OCI-LY1 (cell line): ENCODE measurements around the gene MGA.

ENCODE experiments used
- H2AFZ ChIP-seq: fragments of 200-600 bp; sonication (generic), shearing (Covaris generic); 2 replicates; pipeline ENCODE4 v1.6.0; 2014; ENCODE audit warnings: antibody characterized with exemption, mild to moderate bottlenecking, low read length
- H3F3A ChIP-seq: fragments of 200-600 bp; sonication (generic), shearing (Covaris generic); 2 replicates; pipeline ENCODE4 v1.6.0; 2014; ENCODE audit warnings: mild to moderate bottlenecking, antibody characterized with exemption, low read length, moderate library complexity; ENCODE audit not compliant: insufficient read depth
- H3K27ac ChIP-seq: fragments of 200-600 bp; sonication (generic); 2 replicates; pipeline ENCODE4 v1.5.1; 2014; ENCODE audit warnings: low read length, mixed run types, mild to moderate bottlenecking, low read depth; ENCODE audit not compliant: poor library complexity, severe bottlenecking
- H3K27me3 ChIP-seq: fragments of 200-600 bp; sonication (generic); 2 replicates; pipeline ENCODE4 v1.6.0; 2014; ENCODE audit warnings: antibody characterized with exemption, mild to moderate bottlenecking, low read length, moderate library complexity; ENCODE audit not compliant: insufficient read depth
- H3K36me3 ChIP-seq: fragments of 200-600 bp; sonication (generic); 2 replicates; pipeline ENCODE4 v1.6.1; 2014; ENCODE audit warnings: mild to moderate bottlenecking, antibody characterized with exemption, low read length, moderate library complexity, mixed read lengths; ENCODE audit not compliant: insufficient read depth
- H3K4me1 ChIP-seq: fragments of 200-600 bp; sonication (generic); 2 replicates; pipeline ENCODE4 v1.5.1; 2014; ENCODE audit warnings: mild to moderate bottlenecking, low read length, moderate library complexity; ENCODE audit not compliant: insufficient read depth, severe bottlenecking
- H3K4me2 ChIP-seq: fragments of 200-600 bp; sonication (generic), shearing (Covaris generic); 2 replicates; pipeline ENCODE4 v1.6.1; 2014; ENCODE audit warnings: low read length
- H3K4me3 ChIP-seq: fragments of 200-600 bp; sonication (generic); 2 replicates; pipeline ENCODE4 v1.5.1; 2014; ENCODE audit warnings: low read length, low read depth, mild to moderate bottlenecking, mixed read lengths; ENCODE audit not compliant: poor library complexity, severe bottlenecking
- H3K79me2 ChIP-seq: fragments of 200-600 bp; shearing (Covaris generic); 2 replicates; pipeline ENCODE4 v1.6.1; 2016; ENCODE audit warnings: mixed run types, low read length, mixed read lengths; ENCODE audit not compliant: insufficient read depth
- H3K9ac ChIP-seq: fragments of 200-600 bp; sonication (generic), shearing (Covaris generic); 2 replicates; pipeline ENCODE4 v1.6.1; 2014; ENCODE audit warnings: mild to moderate bottlenecking, low read length, mixed read lengths
- H3K9me2 ChIP-seq: fragments of 200-600 bp; sonication (generic), shearing (Covaris generic); 2 replicates; pipeline ENCODE4 v1.6.1; 2014; ENCODE audit warnings: low read depth, mild to moderate bottlenecking, low read length, mixed read lengths
- H3K9me3 ChIP-seq: fragments of 200-600 bp; shearing (Covaris generic); 2 replicates; pipeline ENCODE4 v1.6.1; 2014; ENCODE audit warnings: low read length, mixed read lengths
- H4K20me1 ChIP-seq: fragments of 200-600 bp; sonication (generic), shearing (Covaris generic); 2 replicates; pipeline ENCODE4 v1.6.0; 2016; ENCODE audit warnings: mild to moderate bottlenecking, low read length; ENCODE audit not compliant: insufficient read depth
- CTCF ChIP-seq: fragments of 200-600 bp; sonication (generic), shearing (Covaris generic); IDR thresholded peaks from 2 replicates; pipeline ENCODE4 v1.5.1; 2017; ENCODE audit warnings: mild to moderate bottlenecking, antibody characterized with exemption, low read length, moderate library complexity, mixed read lengths
- EZH2 ChIP-seq: fragments of 200-600 bp; sonication (generic), shearing (Covaris generic); IDR thresholded peaks from 2 replicates; pipeline ENCODE4 v1.8.0; 2017; ENCODE audit warnings: borderline replicate concordance, mixed run types, mild to moderate bottlenecking, antibody characterized with exemption, low read length, moderate library complexity, mixed read lengths

Gene MGA

GRCh38 chr15:41671656-41672648 lies 11.7 kb downstream of the MGA start:
- Histone ChIP-seq H3F3A (no peaks in the 10 kb centered on the region), H2AFZ (no peak overlapping the region), H3K27me3 (no peaks in the 10 kb centered on the region), H3K9me3 (no peaks in the 10 kb centered on the region), H3K4me2 (no peak overlapping the region; the same call in 1 of the 2 replicates), H3K27ac (no peak overlapping the region), H3K4me3 (no peak overlapping the region), H3K4me1 (peaks cover 11% of the 10 kb centered on the region), H3K79me2 (peaks cover 95% of the 10 kb centered on the region), H3K9me2 (no peaks in the 10 kb centered on the region), H3K36me3 (peaks cover 47% of the 10 kb centered on the region), H3K9ac (no peak overlapping the region), H4K20me1 (no peaks in the 10 kb centered on the region)
- TF ChIP-seq CTCF (no peak), EZH2 (no peak)

GRCh38 chr15:41675337-41675736 lies 15.1 kb downstream of the MGA start:
- Histone ChIP-seq H4K20me1 (no peaks in the 10 kb centered on the region; the same call in 1 of the 2 replicates), H2AFZ (no peak overlapping the region), H3K4me3 (no peak overlapping the region), H3K79me2 (peaks cover 93% of the 10 kb centered on the region), H3K27me3 (no peaks in the 10 kb centered on the region), H3K9ac (no peak overlapping the region), H3K9me2 (no peaks in the 10 kb centered on the region), H3F3A (0 out of 2 replicates have a peak, but pooled peaks cover 6% of the 10 kb centered on the region), H3K36me3 (peaks cover 45% of the 10 kb centered on the region), H3K27ac (no peak overlapping the region), H3K9me3 (no peaks in the 10 kb centered on the region), H3K4me1 (peaks cover 11% of the 10 kb centered on the region), H3K4me2 (no peak overlapping the region)
- no peak for TF ChIP-seq EZH2
- TF ChIP-seq CTCF = no peak

GRCh38 chr15:41678742-41679141 lies 18.5 kb downstream of the MGA start:
- H3K36me3 ChIP-seq = peaks cover 42% of the 10 kb centered on the region
- no peak overlapping the region for H3K9ac ChIP-seq
- no peak overlapping the region for H3K4me3 ChIP-seq
- H3F3A ChIP-seq = 0 out of 2 replicates have a peak, but pooled peaks cover 6% of the 10 kb centered on the region
- no peak overlapping the region for H3K4me2 ChIP-seq
- H3K9me2 ChIP-seq = no peaks in the 10 kb centered on the region
- peaks cover 97% of the 10 kb centered on the region for H3K79me2 ChIP-seq
- H3K9me3 ChIP-seq = no peaks in the 10 kb centered on the region
- TF ChIP-seq CTCF (no peak), EZH2 (no peak)
- no peak overlapping the region for H2AFZ ChIP-seq
- no peak overlapping the region for H3K27ac ChIP-seq
- no peaks in the 10 kb centered on the region; the same call in 1 of the 2 replicates for H4K20me1 ChIP-seq
- no peaks in the 10 kb centered on the region for H3K4me1 ChIP-seq
- H3K27me3 ChIP-seq = no peaks in the 10 kb centered on the region
